TTC549 (cell line): ENCODE results near the gene GAMT.
"Not testable (repeated sequence)": the region's sequence is repeated elsewhere in the genome, so short reads cannot be mapped to it uniquely, and the experiment has no call there.

Source experiments
- FAIRE-seq: peaks from 2 replicates; lab custom pipeline; 2012; peaks lifted over from hg19 to GRCh38; lab: Jason Lieb, UNC

Gene GAMT

GRCh38 chr19:1433119-1434039 is 32.0 kb upstream of the GAMT start:
- no peak for FAIRE-seq

- FAIRE-seq = no peak
Measured at GRCh38 chr19:1432507-1432887, 31.2 kb upstream of the GAMT start.

GRCh38 chr19:1431759-1432506 is 30.6 kb upstream of the GAMT start:
- FAIRE-seq = no peak

- FAIRE-seq = no peak
Measured at GRCh38 chr19:1430246-1430645, 28.9 kb upstream of the GAMT start.

GRCh38 chr19:1429750-1430149 is 28.4 kb upstream of the GAMT start:
- no peak for FAIRE-seq

GRCh38 chr19:1428738-1429391 is 27.5 kb upstream of the GAMT start:
- no peak for FAIRE-seq

- FAIRE-seq = no peak
Measured at GRCh38 chr19:1427221-1427920, 26.0 kb upstream of the GAMT start.

GRCh38 chr19:1426736-1427135 is 25.4 kb upstream of the GAMT start:
- FAIRE-seq = no peak

- no peak for FAIRE-seq
Measured at GRCh38 chr19:1425902-1426301, 24.6 kb upstream of the GAMT start.

- no peak for FAIRE-seq
Measured at GRCh38 chr19:1425102-1425837, 23.9 kb upstream of the GAMT start.

GRCh38 chr19:1424192-1424955 is 23.0 kb upstream of the GAMT start:
- no peak for FAIRE-seq

- FAIRE-seq = no peak
Measured at GRCh38 chr19:1423436-1424191, 22.3 kb upstream of the GAMT start.

- no peak for FAIRE-seq
Measured at GRCh38 chr19:1422943-1423342, 21.6 kb upstream of the GAMT start.

- FAIRE-seq = no peak
Measured at GRCh38 chr19:1422360-1422759, 21.0 kb upstream of the GAMT start.

GRCh38 chr19:1421958-1422305 is 20.6 kb upstream of the GAMT start:
- FAIRE-seq = no peak

GRCh38 chr19:1421218-1421957 is 20.0 kb upstream of the GAMT start:
- no peak for FAIRE-seq

- no peak for FAIRE-seq
Measured at GRCh38 chr19:1420590-1420989, 19.2 kb upstream of the GAMT start.

- FAIRE-seq = not testable (repeated sequence)
Measured at GRCh38 chr19:1420085-1420484, 18.7 kb upstream of the GAMT start.

GRCh38 chr19:1418951-1419738 is 17.8 kb upstream of the GAMT start:
- FAIRE-seq = no peak
